Brain microvascular endothelial cell (primary cell): ENCODE measurements around the gene SGCE.

Source experiments
- DNase-seq: peaks from one replicate; pipeline ENCODE4 v3.0.0-alpha.2; 2020
- H3K27ac ChIP-seq: fragments of 250-450 bp; sonication (Bioruptor Pico); 2 replicates; pipeline ENCODE4 v1.5.1; 2020; ENCODE audit warnings: mild to moderate bottlenecking, moderate library complexity
- H3K27me3 ChIP-seq: fragments of 250-450 bp; sonication (Bioruptor Pico); replicated peaks from 2 replicates; pipeline ENCODE4 v1.5.1; 2020; ENCODE audit warnings: mild to moderate bottlenecking
- H3K36me3 ChIP-seq: fragments of 250-450 bp; sonication (Bioruptor Pico); replicated peaks from 2 replicates; pipeline ENCODE4 v1.5.1; 2020; ENCODE audit warnings: mild to moderate bottlenecking
- H3K4me3 ChIP-seq: 2 replicates; pipeline ENCODE4 v1.5.1; 2011; ENCODE audit warnings: low read depth, mild to moderate bottlenecking, control low read depth, low read length, moderate library complexity
- in situ Hi-C: cut with HindIII; loops from 2 replicates; pipeline ENCODE4 v1.10.0; 2017; ENCODE audit warnings: low sequenced_read_pairs, low pct_ligation_motif_present
- TF ChIP-seq, protein P1 (sequence below): IDR thresholded peaks from 2 replicates; pipeline ENCODE4 v1.5.1; 2011; ENCODE audit warnings: low read depth, mild to moderate bottlenecking, moderate library complexity, low read length, control low read depth, inconsistent platforms; ENCODE audit errors: missing control alignments

The SGCE gene

DNA sequence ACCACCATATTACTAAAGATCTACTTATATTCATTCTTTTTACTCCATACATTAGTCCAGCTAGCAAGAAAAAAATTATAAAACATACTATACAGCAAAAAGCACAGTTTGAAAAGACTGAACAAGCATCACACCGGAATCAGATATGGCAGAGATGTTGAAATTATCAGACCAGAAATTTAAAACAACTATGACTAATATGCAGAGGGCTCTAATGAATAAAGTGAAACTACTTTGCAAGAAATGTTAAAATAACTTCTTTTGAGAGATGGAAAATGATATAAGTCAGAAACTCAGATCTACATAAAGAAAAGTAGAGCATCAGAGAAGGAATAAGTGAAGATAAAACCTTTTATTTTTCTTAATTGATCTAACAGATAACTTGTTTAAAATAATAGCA is 50.9 kb downstream of the SGCE start:
- H3K27me3 ChIP-seq = no peaks in the 10 kb centered on the region
- no peak overlapping the region for H3K27ac ChIP-seq
- in situ Hi-C loops = no loop called here
- no peak for DNase-seq
- H3K4me3 ChIP-seq = no peak overlapping the region
- no peaks in the 10 kb centered on the region for H3K36me3 ChIP-seq
- TF ChIP-seq, protein P1, sequence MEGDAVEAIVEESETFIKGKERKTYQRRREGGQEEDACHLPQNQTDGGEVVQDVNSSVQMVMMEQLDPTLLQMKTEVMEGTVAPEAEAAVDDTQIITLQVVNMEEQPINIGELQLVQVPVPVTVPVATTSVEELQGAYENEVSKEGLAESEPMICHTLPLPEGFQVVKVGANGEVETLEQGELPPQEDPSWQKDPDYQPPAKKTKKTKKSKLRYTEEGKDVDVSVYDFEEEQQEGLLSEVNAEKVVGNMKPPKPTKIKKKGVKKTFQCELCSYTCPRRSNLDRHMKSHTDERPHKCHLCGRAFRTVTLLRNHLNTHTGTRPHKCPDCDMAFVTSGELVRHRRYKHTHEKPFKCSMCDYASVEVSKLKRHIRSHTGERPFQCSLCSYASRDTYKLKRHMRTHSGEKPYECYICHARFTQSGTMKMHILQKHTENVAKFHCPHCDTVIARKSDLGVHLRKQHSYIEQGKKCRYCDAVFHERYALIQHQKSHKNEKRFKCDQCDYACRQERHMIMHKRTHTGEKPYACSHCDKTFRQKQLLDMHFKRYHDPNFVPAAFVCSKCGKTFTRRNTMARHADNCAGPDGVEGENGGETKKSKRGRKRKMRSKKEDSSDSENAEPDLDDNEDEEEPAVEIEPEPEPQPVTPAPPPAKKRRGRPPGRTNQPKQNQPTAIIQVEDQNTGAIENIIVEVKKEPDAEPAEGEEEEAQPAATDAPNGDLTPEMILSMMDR = no peak

DNA sequence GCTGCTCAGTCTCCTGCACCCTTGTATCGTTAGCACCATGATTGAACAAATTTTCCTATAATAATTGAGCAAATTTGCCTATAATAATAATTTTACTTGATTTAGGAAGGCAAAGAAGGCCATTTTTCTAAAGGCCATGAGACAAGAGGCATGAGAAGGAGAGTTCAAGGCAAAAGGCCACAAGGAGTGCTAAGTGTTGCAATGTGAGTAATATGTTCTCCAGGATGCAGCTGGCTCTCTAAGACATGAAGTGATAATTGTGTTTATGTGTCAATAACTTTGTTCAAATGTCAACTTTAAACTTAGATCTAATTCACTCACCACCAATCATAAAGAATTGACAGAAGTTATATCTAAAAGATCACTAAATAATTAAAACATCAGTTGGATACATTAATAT is 53.8 kb downstream of the SGCE start:
- in situ Hi-C loops = no loop called here
- no peak overlapping the region for H3K27ac ChIP-seq
- no peaks in the 10 kb centered on the region for H3K27me3 ChIP-seq
- H3K4me3 ChIP-seq = no peak overlapping the region
- DNase-seq = no peak
- no peaks in the 10 kb centered on the region for H3K36me3 ChIP-seq
- TF ChIP-seq, protein P1 = no peak

DNA sequence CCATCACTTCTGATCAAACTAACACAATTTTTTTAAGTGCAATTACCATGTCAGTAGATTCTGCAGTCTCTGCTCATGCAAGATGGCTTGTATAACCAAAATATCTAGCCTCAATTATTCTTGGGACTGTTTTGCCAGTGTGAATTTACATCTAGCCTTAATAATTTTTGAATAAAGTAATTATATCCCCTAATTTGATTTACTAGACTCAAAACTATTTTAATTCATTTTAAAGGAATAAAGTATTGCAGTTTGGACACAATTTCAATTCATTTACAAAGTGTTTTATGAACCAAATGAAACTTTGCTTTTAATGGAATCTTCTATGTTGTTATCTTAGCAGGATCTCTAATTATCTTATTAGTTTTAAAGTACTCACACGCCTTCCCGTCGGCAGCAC is 55.7 kb downstream of the SGCE start:
- in situ Hi-C loops = no loop called here
- no peaks in the 10 kb centered on the region for H3K36me3 ChIP-seq

DNA sequence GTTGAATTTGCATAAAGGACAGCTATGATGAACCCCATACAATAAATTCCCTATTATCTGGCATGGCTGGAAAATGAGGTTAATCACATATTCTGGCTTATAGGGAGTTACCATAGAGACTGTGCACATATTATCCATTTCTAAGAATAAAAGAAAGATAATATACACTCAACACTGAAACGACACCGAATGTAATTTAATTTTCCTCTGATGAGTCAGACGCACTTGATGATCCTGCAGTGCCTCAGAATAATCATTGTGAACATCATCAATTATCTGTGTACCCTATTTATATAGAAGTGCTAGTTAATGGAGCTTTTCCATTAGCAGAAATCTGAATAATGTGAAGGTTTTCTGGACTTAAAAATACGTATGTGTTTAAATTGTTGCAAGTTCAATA is 60.2 kb downstream of the SGCE start:
- H3K36me3 ChIP-seq = no peaks in the 10 kb centered on the region
- TF ChIP-seq, protein P1 = no peak
- no peak for DNase-seq
- H3K4me3 ChIP-seq = no peak overlapping the region
- no peaks in the 10 kb centered on the region for H3K27me3 ChIP-seq
- no peak overlapping the region for H3K27ac ChIP-seq
- in situ Hi-C loops = no loop called here

More for the DNA sequence above, 55.7 kb downstream of the SGCE start:
- Histone ChIP-seq H3K27me3 (no peaks in the 10 kb centered on the region), H3K27ac (no peak overlapping the region), H3K4me3 (no peak overlapping the region)
- TF ChIP-seq, protein P1 = no peak
- DNase-seq = no peak

DNA sequence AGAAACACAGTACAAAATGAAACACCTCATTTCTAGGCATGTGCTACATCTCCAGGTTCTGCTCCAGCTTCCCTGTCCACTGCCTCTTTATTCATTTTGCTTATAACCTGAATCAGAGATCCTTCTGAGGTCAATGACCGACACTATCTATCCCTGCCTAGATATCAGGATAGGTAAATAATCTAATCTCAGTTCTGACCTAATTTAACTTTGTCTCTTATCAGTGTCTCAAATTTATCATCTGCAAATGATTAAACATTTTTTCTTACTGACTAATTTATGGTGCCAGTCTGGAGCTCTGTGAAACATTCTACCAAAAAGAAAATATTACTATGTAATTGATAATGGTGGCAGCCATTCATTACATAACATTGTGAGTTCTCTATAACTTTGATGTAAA is 61.1 kb downstream of the SGCE start:
- no peak for DNase-seq
- TF ChIP-seq, protein P1 = no peak
- in situ Hi-C loops = no loop called here
- Histone ChIP-seq H3K36me3 (no peaks in the 10 kb centered on the region), H3K27ac (no peak overlapping the region), H3K27me3 (no peaks in the 10 kb centered on the region), H3K4me3 (no peak overlapping the region)

DNA sequence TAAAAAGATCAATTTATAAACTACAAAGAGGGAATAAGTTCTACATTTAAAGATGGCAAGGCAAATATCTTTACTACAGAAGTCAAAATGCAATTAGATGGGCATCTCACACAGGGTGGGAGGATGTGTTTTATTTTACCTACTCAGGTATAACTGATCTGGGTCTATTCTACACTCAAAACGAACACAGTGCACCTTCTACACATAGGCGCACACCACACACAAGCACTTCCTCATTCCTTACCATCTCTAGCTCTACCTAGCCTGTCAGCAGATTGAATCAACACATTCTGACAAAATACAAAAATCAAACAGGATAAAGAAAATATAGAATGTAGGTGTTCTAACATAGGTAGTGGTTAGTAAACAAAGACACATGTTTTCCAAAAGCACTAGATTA is 64.8 kb downstream of the SGCE start:
- TF ChIP-seq, protein P1 = no peak
- Histone ChIP-seq H3K36me3 (no peaks in the 10 kb centered on the region), H3K27me3 (no peaks in the 10 kb centered on the region), H3K27ac (no peak overlapping the region), H3K4me3 (no peak overlapping the region)
- in situ Hi-C loops = no loop called here
- no peak for DNase-seq
